Sigmoid colon (tissue), 4 donors: ENCODE results near the gene DNAH5.

Experiments
- CTCF ChIP-seq, 4 experiments: fragments of 450-650 bp in 3 of 4; fragments of 200-600 bp in 1 of 4; IDR thresholded peaks; one replicate each; pipeline ENCODE4 v1.5.1; 2016 to 2019; ENCODE audit warnings: antibody characterized with exemption in 4 of 4, mild to moderate bottlenecking in 3 of 4, moderate library complexity in 2 of 4
- EP300 ChIP-seq, 4 donors: sonication (generic); formaldehyde crosslinking; IDR thresholded peaks; one replicate each; pipeline ENCODE4 v1.6.1; 2017; ENCODE audit warnings: antibody characterized with exemption in 4 of 4

GRCh38 chr5:13878357-13878756, 66.1 kb downstream of the DNAH5 start:
- TF ChIP-seq CTCF (IDR thresholded peaks at IDR 0.05) (no peak), EP300 (IDR thresholded peaks at IDR 0.05) (no peak)
